SK-MEL-5 (cell line): Measurements from ENCODE around the gene OVCH1. TPM values are rescaled to one million over a fixed set of nuclear protein-coding genes. Genes with fewer than 3 reads are reported as not detected.
A peak's percentile ranks its signal among the peaks of the same experiment; 100 is the strongest.
"Not testable (repeated sequence)": the region's sequence is repeated elsewhere in the genome, so short reads cannot be mapped to it uniquely, and the experiment has no call there.

Experiments
- DNase-seq: peaks from one replicate; pipeline ENCODE4 v3.0.0-alpha.2; 2016; ENCODE audit warnings: low read depth, low spot score
- in situ Hi-C: cut with HindIII; loops from 2 replicates; pipeline ENCODE4 v1.10.0; 2016; ENCODE audit warnings: low sequenced_read_pairs, high pct_unique_total_duplicates, low pct_unique_long_range_greater_than_20kb
- total RNA-seq: library from RNA; depleted of rRNA; stranded (reverse); fragments of >200 nt; shearing (Covaris generic); gene quantifications from 2 replicates; pipeline ENCODE4 v1.2.3, GENCODE V29; 2014; rRNA removed

OVCH1 gene
- total RNA-seq, 1 experiment from 2014 or later = not detected

GRCh38 chr12:29385194-29385593 lies 112.3 kb downstream of the OVCH1 start:
- in situ Hi-C loops, DNase-seq: not testable (repeated sequence)

DNA sequence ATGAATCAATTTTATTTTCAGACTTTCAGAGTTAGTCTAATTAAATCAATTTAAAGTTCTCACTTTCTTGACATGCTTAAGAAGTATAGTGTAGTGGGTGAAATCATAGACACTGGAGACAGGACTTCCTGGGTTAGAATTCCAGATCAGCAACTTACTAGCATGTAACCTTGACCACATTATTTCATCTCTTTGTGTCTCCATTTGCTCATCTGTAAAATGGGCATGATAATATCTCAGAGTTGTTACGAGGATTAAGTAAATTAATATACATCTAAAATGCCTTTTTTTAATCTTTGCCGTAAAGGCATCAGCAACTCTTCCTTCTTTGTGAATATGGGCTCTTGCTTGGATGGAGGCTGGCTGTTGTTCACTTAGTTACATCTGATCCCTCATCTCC lies 115.2 kb downstream of the OVCH1 start:
- in situ Hi-C loops = no loop called here
- no peak for DNase-seq

DNA sequence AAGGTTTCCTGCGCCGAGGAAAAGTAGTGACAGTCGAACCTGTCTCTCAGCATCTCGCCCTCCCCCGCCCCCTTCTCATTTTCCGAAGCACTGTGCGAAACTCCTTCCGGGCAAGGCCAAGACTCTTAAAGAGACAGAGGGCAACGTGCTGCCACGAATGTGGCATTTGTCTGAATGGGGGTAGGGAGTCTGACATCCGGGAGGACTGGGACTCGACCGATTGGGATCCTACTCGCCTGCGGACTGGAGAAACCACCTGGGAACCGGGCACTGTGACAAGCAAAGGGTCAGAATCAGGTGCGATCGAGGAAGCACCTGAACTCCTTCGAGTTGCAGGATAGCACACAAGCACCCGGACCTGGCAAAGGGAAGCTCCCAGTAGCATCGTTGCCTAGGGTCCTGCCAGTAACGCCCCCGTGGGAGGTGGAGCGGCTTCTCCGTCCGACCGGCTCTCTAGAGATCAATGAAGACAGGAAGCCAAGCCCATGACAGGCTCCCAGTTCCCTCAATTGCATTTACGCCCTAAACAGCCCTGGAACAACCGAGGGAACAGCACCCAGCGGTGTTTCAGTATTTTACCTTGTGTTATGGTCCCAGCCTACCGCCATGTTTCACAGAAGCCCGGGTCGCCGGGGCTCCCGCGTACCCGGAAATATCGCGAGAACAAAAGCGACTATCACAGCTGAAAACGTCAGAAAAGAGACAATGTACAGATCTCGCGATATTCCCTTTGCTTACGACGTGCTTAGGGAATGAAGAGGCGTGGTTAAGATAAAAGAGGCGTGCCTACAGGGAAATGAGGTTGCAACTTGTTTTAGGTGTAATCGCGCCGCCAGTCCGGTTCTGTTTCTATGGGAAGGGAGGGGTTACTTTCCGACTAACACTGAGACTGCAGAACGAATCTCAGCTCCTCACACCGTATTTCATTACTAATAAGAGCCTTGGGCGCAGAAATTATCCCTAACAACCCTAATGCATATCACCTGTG lies 116.7 kb downstream of the OVCH1 start, which contains the start of gene ERGIC2:
TSS of gene ERGIC2 (minus strand) at position 637 of the 988 bp plus-strand sequence. CDS start 9,539 bp downstream, outside the sequence.
- DNase-seq = peak; percentile 99
- in situ Hi-C loops = no loop called here

Other genes starting within 250 kb of the OVCH1 start
- 146 and 165 TPM in 2 replicates for gene ERGIC2, start 116.5 kb downstream of the OVCH1 start, total RNA-seq